GM04504 (cell line): ENCODE measurements around the gene KIF1C.

ENCODE experiments used
- DNase-seq: peaks from one replicate; pipeline ENCODE4 v3.0.0-alpha.2; 2012; ENCODE audit warnings: low read depth

Gene KIF1C

GRCh38 chr17:4997302-4998026, at the start of gene KIF1C, which contains the start of gene INCA1:
TSS of gene KIF1C (plus strand) at chr17:4997950. CDS start at chr17:5000247, 2,297 bp downstream.
TSS of gene INCA1 (minus strand) at chr17:4997522. CDS start at chr17:4994437, 3,085 bp downstream.
- peak; percentile 77 for DNase-seq

- DNase-seq = peak; percentile 88
Measured at GRCh38 chr17:4948166-4948930, 49.4 kb upstream of the KIF1C start, which contains the start of gene PFN1. TSS of gene PFN1 (minus strand) at chr17:4948530. CDS start at chr17:4948394, 136 bp downstream.

- DNase-seq = peak; percentile 84
Measured at GRCh38 chr17:4948931-4949320, 48.8 kb upstream of the KIF1C start.

- no peak for DNase-seq
Measured at GRCh38 chr17:4949321-4950074, 48.3 kb upstream of the KIF1C start.

DNA sequence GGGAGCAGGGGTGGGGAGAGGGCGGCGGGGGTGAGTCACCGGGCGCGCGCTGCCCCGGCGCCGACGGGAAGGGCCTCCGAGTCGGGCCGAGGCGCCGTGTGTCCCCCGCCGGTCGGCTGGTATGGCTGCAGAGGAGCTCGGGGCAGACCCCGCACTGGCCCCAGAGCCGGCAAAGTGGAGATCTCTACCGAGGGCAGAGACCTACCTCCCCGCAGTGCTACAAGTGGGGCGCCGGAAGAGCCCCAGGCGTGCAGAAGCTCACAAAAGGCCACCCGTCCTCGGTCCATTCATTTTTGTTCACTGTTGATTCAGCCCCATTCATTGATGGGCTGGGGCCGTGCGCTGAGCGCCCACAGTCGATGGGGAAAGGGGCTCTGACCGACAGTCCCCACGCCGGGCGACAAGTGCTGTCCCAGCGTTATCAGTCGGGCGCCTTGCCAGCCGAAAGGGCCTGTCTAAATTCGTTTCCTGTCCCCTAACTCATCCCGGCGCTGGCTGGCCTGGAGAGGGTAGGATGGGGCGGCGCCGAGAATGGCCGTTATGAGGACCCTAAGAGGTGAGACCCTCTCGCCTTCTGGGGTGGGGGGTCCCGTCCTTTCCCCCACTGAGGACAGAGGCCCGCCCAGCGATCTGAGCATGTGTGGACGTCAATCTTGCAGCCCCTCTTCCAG, 47.5 kb upstream of the KIF1C start:
- DNase-seq = no peak

DNA sequence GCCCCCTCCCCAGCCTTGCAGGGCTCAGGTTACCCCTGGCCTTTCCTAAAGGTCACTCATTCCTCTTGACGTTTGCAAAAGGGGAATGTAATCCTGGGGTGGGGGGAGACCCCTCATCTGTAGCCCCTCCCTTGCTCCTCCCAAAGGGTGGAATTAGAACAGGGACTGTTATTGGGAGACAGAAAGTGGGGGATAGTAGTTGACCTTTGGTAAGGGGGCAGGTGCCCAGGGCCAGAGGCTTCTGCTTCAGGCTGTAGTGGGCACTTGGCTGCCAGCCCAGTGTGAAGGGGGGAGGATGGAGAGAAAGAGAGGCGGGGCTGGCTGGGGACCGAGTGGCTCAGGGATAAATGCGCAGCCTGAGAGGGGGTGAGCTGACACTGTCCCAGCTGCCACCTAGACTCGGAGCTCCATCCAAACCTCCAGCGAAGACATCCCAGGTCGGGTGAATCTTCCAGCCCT, 47.0 kb upstream of the KIF1C start, which contains the start of gene ENO3:
ENO3 (plus strand) TSS at position 374 of the 459 bp plus-strand sequence. CDS start 711 bp downstream, outside the sequence.
- DNase-seq = no peak

- no peak for DNase-seq
Measured at GRCh38 chr17:4951486-4951885, 46.3 kb upstream of the KIF1C start.

DNA sequence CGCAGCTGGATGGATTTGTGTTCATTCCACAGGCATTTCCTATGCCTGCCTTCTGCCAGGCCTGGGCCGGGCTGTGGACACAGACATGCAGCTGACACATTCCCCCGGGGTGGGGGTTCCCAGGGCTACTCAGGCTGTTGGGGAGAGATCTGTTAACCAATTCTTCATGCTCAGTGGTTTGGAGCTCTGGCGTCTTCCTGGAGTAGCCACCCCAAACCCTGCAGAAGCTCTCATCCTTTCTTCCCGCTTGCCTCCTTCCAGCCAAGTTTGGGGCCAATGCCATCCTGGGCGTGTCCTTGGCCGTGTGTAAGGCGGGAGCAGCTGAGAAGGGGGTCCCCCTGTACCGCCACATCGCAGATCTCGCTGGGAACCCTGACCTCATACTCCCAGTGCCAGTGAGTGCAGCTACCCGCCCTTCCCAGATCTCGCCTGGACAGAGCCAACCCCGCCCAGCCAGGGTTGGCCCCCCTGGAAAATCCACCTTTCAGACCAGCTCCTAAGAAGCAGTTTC, 44.2 kb upstream of the KIF1C start:
- DNase-seq = no peak

GRCh38 chr17:4955091-4955490, 42.7 kb upstream of the KIF1C start:
- DNase-seq = no peak

DNA sequence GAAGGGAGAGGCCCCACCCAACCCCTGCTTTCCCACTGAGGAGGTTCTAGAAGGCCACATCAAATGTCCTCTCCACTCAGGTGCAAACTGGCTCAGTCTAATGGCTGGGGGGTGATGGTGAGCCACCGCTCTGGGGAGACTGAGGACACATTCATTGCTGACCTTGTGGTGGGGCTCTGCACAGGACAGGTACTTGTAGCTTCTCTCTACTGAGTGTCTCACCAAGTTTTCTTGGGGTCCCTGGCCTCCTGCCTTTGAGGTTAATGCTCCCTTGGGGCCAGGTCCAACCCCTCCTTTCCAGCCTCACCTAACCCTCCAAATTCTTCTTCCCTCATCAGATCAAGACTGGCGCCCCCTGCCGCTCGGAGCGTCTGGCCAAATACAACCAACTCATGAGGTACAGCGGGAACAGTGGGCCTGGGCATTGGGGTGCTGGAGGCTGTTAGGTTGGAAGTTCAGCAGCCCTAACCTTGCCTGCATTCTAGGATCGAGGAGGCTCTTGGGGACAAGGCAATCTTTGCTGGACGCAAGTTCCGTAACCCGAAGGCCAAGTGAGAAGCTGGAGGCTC, 41.2 kb upstream of the KIF1C start:
- no peak for DNase-seq

DNA sequence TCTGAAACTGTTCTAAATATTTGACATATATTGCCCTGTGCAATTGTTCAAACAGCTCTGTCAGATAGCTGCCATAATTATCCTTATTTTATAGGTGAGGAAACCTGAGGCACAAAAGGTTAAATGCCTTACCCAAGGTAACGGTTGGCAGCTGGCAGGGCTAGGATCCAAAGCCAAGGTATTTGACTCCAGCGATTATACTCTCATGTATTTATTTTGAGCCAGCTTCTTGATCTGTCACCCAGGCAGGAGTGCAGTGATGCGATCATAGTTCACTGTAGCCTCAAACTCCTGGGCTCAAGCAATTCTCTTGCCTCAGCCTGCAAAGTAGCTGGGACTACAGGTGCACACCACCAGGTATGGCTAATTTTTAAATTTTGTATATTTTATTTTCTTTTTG, 39.6 kb upstream of the KIF1C start:
- DNase-seq = no peak

DNA sequence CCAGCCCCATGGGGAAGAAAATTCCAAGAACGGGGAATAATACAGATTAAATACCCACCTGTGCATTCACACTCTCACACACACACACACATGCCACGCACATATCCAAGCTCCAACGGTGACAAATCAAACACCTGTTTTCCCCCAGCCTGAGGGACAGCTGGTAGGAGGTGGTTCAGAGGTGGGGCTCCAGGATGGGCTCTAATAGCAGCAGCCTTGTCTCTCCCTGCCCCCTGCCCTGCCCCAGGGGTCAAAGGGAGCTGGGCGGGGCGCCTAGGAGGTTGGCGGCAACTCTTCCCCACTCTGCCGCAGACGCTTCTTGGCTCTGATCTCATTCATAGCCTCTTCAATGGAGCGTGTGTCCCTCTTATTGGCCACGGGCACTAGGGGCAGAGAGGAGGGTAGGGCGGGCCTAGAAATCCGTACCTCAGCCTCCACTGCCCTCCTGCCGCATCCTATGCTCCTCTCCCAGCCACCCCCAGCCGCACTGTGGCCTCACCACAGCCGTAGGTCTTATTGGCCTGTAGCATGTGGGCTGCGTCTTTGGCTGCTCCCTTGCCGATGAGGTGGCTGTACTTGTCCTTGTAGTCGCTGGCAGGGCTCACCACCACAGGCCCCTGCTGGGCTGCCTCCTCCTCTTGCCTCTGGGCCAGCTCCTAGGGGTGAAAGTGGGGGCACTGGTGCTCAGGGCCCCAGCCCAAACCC, 38.3 kb upstream of the KIF1C start:
- DNase-seq = no peak

- no peak for DNase-seq
Measured at GRCh38 chr17:4960279-4960922, 37.3 kb upstream of the KIF1C start.

GRCh38 chr17:4965311-4965986, 32.3 kb upstream of the KIF1C start:
- DNase-seq = no peak

- DNase-seq = peak; percentile 100
Measured at GRCh38 chr17:4966844-4967538, 30.8 kb upstream of the KIF1C start.

DNA sequence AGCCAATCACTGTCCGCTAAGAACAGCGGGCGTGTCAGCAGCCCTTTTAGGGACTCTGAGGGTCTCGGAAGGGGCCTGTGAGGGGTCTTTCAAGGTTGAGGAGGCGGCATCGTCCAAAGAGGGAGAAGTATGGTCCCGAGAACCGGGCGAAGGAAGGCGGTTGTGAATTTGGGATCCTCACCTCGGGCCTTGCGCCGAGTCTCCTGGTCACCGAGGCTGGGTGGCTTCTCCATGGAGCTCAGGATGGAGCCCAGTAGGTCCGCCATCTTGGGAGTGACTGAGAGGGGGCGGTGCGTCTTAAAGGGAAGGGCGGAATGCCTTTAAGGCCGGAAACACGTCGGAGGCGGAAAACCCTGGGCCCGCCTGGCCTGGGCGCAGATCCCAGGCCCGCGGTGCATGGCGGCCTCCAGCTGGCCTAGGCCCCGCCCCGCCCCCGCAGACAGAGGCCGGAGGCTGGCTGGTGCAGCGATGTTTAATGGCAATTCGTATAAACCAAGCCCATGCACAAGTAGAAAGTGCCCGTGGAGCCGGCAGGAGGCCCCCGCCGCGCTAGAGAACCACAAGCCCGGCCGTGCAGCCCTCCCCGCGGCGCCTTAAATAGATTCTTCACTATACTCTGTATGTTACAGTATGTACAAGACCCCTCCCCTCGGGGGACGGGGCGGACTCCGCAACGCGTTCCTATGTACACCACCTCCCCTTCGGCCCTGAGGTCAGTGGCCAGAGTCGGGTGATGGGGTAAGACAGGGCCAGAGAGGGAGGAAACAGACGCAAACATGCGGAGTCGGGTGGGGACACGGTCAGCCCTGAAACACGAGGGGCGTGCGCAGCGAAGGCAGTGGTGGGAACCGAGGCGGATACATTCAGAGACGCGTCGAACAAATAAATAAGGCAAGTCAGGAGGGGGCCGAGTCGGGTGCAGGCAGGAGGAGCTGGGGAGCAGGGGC, 29.9 kb upstream of the KIF1C start, which contains the start of gene SPAG7:
SPAG7 (minus strand) TSS at position 279 of the 947 bp plus-strand sequence; CDS start at position 266, 13 bp downstream.
- DNase-seq = peak; percentile 95

DNA sequence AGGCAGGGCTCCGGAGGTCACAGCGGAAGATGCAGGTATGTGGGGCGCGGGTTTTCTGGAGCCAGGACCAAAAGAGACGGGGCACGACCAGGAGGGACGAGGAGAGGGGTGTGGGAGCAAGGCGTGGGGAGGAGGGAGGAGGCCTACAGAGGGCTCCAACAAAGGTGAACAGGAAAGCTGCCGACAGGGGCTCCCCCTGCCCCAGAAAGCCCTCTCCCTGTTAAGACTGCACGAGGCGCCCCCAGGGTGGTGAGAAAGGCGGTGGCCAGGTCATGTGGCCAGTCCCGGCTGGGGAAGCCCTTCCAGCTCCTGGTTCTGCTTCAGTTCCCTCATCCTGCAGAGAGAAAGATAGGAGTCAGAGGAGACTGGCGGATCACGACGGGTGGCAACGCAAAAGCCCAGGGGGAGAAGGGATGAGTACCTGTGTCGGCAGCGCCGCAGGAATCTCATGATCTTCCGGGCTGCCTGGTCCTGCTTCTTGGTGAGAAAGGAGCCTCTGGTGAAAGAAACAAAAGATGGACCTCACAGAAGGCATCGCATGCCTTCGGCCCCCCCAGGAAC, 29.2 kb upstream of the KIF1C start:
- DNase-seq = no peak
